GM12865 (cell line): Measurements from ENCODE around the gene FADS3.

ENCODE experiments used
- DNase-seq: peaks from one replicate; pipeline ENCODE4 v3.0.0; 2010; ENCODE audit warnings: low read depth
- H3K4me3 ChIP-seq: 2 replicates; pipeline ENCODE4 v1.5.1; 2011; ENCODE audit warnings: mild to moderate bottlenecking, low read depth, low read length, control low read depth
- TF ChIP-seq, protein P1 (sequence below): IDR thresholded peaks from 2 replicates; pipeline ENCODE4 v1.5.1; 2011; ENCODE audit warnings: low read length, control low read depth, low read depth, inconsistent platforms; ENCODE audit not compliant: insufficient read depth; ENCODE audit errors: missing control alignments

FADS3 gene

DNA sequence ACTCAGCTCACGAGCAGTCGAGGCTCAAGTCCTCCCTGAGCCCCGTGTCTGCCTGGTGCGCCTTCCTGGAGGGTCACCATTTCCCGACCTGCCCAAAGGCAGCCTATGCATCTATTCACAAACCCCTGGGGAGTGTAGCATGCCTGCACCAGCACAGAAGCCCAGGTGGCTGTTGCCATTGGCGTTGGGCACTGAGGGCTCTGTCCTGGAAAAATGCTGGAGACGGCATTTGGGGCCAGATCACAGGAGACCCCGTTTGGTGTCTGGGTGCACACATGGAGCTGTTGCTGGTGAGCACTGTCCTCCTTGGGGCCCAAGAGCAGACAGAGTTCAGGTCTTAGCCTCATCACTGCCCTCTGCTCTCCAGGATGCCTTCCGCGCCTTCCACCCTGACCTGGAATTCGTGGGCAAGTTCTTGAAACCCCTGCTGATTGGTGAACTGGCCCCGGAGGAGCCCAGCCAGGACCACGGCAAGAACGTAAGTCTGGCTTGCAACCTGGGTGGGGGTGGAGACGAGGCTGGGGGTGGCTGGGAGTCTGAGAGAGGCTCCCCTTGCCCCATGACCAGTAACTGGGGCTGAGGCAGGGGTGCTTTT is 53.8 kb downstream of the FADS3 start:
- no peak for DNase-seq
- TF ChIP-seq, protein P1, sequence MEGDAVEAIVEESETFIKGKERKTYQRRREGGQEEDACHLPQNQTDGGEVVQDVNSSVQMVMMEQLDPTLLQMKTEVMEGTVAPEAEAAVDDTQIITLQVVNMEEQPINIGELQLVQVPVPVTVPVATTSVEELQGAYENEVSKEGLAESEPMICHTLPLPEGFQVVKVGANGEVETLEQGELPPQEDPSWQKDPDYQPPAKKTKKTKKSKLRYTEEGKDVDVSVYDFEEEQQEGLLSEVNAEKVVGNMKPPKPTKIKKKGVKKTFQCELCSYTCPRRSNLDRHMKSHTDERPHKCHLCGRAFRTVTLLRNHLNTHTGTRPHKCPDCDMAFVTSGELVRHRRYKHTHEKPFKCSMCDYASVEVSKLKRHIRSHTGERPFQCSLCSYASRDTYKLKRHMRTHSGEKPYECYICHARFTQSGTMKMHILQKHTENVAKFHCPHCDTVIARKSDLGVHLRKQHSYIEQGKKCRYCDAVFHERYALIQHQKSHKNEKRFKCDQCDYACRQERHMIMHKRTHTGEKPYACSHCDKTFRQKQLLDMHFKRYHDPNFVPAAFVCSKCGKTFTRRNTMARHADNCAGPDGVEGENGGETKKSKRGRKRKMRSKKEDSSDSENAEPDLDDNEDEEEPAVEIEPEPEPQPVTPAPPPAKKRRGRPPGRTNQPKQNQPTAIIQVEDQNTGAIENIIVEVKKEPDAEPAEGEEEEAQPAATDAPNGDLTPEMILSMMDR: no peak
- H3K4me3 ChIP-seq: no peak overlapping the region

DNA sequence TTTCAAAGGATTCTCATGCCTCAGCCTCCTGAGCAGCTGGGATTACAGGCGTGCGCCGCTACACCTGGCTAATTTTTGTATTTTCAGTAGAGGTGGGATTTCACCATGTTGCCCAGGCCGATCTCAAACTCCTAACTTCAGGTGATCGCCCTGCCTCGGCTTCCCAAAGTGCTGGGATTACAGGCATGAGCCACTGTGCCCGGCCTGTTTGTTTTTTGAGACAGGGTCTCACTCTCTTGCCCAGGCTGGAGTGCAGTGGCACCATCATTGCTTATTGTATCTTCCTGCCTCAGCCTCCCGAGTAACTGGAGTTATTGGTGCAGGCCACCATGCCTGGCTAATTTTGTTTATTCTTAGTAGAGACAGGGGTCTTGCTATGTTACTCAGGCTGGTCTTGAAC is 55.2 kb downstream of the FADS3 start:
- no peak for DNase-seq
- TF ChIP-seq, protein P1: no peak
- no peak overlapping the region for H3K4me3 ChIP-seq

DNA sequence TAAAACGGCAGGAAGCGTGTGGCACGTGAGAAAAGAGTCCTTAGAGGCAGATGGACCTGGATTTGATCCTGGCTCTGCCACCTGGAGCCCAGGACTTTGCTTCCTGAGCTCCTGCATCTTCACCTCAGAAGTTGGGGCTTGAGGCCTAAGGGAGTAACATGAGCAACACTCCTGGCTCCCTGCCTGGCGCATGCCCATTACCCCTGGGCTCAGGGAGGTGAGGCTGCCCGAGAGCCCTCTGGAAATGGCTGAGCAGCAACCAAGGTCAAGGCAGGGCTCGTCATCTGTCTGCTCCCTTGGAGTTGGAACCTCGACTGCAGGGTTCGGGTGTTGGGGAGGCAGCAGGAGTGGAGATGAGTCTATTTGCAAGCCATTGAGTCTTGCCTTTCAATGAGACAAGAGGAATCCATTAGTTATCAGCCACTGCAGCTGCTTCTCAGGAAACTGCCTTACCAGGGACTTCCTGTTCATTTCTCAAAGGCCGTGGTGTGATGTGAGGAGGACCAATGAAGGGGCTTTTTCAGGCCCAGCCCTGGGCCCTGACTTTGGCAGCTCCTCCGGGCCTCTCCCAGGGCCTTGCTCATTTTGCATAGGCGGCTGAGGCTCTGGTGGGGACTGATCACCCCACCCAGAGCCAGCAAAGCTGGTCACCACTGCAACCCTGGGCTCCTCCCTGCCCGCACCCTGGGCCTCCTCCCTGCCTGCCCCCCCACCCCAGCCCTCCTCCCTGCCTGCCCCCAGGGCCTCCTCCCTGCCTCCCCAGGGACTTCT is 56.9 kb downstream of the FADS3 start:
- H3K4me3 ChIP-seq: peak overlapping the region; percentile 54
- peak; percentile 95 for DNase-seq
- TF ChIP-seq, protein P1: no peak

DNA sequence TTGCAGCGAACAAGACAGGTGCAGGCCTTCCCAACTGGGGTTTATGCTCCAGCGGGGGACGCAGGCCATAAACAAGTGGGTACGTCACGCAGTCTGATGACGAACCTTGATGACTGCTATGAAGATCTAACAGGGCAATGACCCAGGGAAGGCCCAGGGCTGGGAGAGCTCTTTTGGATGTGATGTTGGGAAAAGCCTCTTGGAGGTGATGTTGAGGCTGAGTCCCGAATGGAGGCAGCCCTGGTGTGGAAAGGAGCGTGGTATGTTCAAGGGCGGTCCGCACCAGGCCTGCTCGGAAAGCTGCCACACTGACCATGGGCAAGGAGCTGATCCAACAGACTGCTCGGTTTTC is 57.4 kb downstream of the FADS3 start:
- peak overlapping the region; percentile 54 for H3K4me3 ChIP-seq
- no peak for DNase-seq
- TF ChIP-seq, protein P1: no peak

DNA sequence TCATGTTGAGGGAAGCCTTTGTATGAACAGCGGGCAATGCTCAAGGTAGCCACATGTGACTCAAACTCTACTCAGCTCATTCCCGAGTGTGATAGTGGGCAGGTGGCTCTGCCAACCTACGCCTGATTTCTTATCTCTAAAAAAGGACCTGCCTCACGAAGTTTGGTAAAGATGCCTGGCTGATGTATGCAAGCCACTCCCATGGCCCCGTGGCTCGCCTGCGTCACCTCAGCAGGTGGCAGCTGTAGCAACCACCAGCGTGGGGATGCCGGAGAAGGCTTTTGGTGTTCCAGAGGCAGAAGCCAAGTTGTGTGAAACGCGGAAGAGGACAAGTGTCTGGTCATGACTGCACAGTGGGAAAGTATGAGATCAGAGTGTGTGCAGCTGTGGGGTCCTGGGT is 57.9 kb downstream of the FADS3 start:
- TF ChIP-seq, protein P1: no peak
- H3K4me3 ChIP-seq: no peak overlapping the region
- no peak for DNase-seq

DNA sequence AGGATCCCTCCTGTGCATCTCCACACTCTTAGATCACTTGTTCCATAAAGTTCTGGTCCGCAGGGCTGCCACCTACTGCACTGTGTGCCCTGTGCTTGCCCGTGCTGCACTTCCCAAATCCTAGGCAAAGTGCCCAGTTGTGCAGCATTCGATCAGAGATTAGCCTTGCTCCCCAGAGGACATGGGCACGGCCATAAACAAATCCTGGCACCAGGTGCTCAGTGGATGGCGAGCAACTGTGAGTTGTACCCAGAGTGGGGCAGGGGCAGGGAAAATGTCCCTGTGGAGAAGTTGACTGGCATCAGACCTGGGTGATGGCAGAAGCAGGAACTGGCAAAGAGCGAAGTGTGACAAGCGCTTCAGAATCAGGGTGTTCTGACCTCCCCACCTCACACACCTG is 58.6 kb downstream of the FADS3 start:
- TF ChIP-seq, protein P1: no peak
- no peak for DNase-seq
- no peak overlapping the region for H3K4me3 ChIP-seq
